HG03457 (cell line): ENCODE results near the gene KCNMB3.
A peak's percentile ranks its signal among the peaks of the same experiment; 100 is the strongest.
"Not testable (repeated sequence)": the region's sequence is repeated elsewhere in the genome, so short reads cannot be mapped to it uniquely, and the experiment has no call there.

Experiments
- ATAC-seq: cut with Tn5 transposase; IDR thresholded peaks from one replicate; pipeline ENCODE4 v1.9.1; 2021; ENCODE audit warnings: moderate number of reproducible peaks; ENCODE audit not compliant: unreplicated experiment

The KCNMB3 gene

GRCh38 chr3:179250803-179251476 lies at the start of gene KCNMB3:
Gene KCNMB3, minus strand, starts transcription at chr3:179251114. Its CDS starts 124 bp downstream, at chr3:179250990.
- no peak for ATAC-seq

- no peak for ATAC-seq
Observed at GRCh38 chr3:179299999-179300613, 49.2 kb upstream of the KCNMB3 start.

- ATAC-seq, result no peak
Observed at GRCh38 chr3:179299316-179299715, 48.4 kb upstream of the KCNMB3 start.

- ATAC-seq, result no peak
Observed at GRCh38 chr3:179297971-179298725, 47.2 kb upstream of the KCNMB3 start.

GRCh38 chr3:179292450-179292849 lies 41.5 kb upstream of the KCNMB3 start:
- ATAC-seq, result no peak

- no peak for ATAC-seq
Observed at GRCh38 chr3:179289295-179289694, 38.4 kb upstream of the KCNMB3 start.

GRCh38 chr3:179288845-179289244 lies 37.9 kb upstream of the KCNMB3 start:
- no peak for ATAC-seq

- no peak for ATAC-seq
Observed at GRCh38 chr3:179286331-179286730, 35.4 kb upstream of the KCNMB3 start.

- no peak for ATAC-seq
Observed at GRCh38 chr3:179281825-179282224, 30.9 kb upstream of the KCNMB3 start.

GRCh38 chr3:179279837-179280236 lies 28.9 kb upstream of the KCNMB3 start:
- no peak for ATAC-seq

- no peak for ATAC-seq
Observed at GRCh38 chr3:179278932-179279693, 28.2 kb upstream of the KCNMB3 start.

- no peak for ATAC-seq
Observed at GRCh38 chr3:179278151-179278550, 27.2 kb upstream of the KCNMB3 start.

GRCh38 chr3:179276743-179277142 lies 25.8 kb upstream of the KCNMB3 start:
- no peak for ATAC-seq

GRCh38 chr3:179276001-179276400 lies 25.1 kb upstream of the KCNMB3 start:
- no peak for ATAC-seq

GRCh38 chr3:179274434-179274833 lies 23.5 kb upstream of the KCNMB3 start:
- ATAC-seq, result not testable (repeated sequence)

- ATAC-seq, result no peak
Observed at GRCh38 chr3:179272385-179272784, 21.5 kb upstream of the KCNMB3 start.

- no peak for ATAC-seq
Observed at GRCh38 chr3:179269152-179269707, 18.3 kb upstream of the KCNMB3 start.

GRCh38 chr3:179268400-179269051 lies 17.6 kb upstream of the KCNMB3 start:
- ATAC-seq, result no peak

- no peak for ATAC-seq
Observed at GRCh38 chr3:179266701-179267211, 15.8 kb upstream of the KCNMB3 start.

- peak; percentile 67 for ATAC-seq
Observed at GRCh38 chr3:179265875-179266274, 15.0 kb upstream of the KCNMB3 start.
